Measurements from ENCODE around the gene LBHD2. TPM values are rescaled to one million over a fixed set of nuclear protein-coding genes. Genes with fewer than 3 reads are reported as not detected.
A peak's percentile ranks its signal among the peaks of the same experiment; 100 is the strongest.

Gene LBHD2
- total and polyA plus RNA-seq, 10 of the 15 experiments (the other 5 are each of a cell fraction or from before 2014, with no cell fraction given), result not detected

DNA sequence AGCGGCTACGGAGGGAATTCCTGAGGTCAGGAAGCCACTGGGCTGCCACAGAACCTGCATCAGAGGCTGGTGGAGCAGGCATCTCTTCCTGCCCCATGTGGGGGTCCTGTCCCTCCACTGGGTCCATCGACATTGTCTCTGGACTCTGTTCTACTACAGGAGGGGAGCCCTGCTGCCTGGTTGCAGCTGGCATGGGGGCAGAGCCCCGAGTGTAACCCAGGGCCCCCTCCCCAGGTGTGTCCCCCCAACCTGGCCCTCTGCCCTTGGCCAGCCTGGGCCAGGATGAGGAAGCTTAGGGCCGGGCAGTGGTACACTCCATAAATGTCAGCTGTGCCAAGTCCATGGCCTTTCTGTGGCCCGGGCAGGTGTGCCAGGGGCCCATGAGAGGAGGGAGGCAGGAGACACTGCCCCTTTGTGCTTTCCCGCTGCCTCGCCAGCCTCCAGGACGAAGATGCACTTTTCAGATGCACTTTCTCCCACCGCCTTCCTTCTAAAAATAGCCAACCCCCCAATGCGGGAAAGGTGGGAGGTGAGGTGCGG is 6.5 kb downstream of the LBHD2 start:
- Histone ChIP-seq H3K9me3 (replicated peaks; ENCODE audit: control insufficient read depth, insufficient read depth, low read length) (no peaks in the 10 kb centered on the region), H2AFZ (ENCODE audit: control insufficient read depth, low read depth, low read length) (no peak overlapping the region), H3K36me3 (ENCODE audit: control insufficient read depth in 2 of 2, insufficient read depth in 2 of 2, low read length in 1 of 2) (no peaks in the 10 kb centered on the region), H3K27me3 (replicated peaks in 1 of 2; ENCODE audit: control insufficient read depth in 2 of 2, insufficient read depth in 2 of 2, low read length in 1 of 2) (no peaks in the 10 kb centered on the region; a peak in 1 of 4 replicates), H3K9ac (ENCODE audit: control insufficient read depth, insufficient read depth, low read length) (no peak overlapping the region), H3K27ac (ENCODE audit: control insufficient read depth, insufficient read depth) (no peak overlapping the region), H3K4me1 (ENCODE audit: control insufficient read depth, insufficient read depth, low read length) (peaks cover 13% of the 10 kb centered on the region), H4K20me1 (ENCODE audit: control insufficient read depth, insufficient read depth) (no peaks in the 10 kb centered on the region), H3K79me2 (ENCODE audit: control insufficient read depth, insufficient read depth, low read length) (no peaks in the 10 kb centered on the region), H3K4me2 (ENCODE audit: control insufficient read depth, insufficient read depth) (peak overlapping the region; percentile 98; the same call in 1 of the 2 replicates), H3K4me3 (no peak overlapping the region)
- no peak for FAIRE-seq
- no TSS peak for BruUV-seq (replicated peaks)
- ChIA-PET SMC1A (ENCODE audit: uncharacterized antibody, unreplicated experiment) (interaction anchor here (0.6 kb wide), 1 partner anchor 23 kb away, joined by 3 read pairs; no protein-coding TSS in a partner anchor), CTCF (interaction anchor here (1.1 to 2.0 kb wide), 2 partner anchors 14 to 50 kb away, joined by 4 to 9 read pairs; no protein-coding TSS in a partner anchor), POLR2A (no interaction called here), RAD21 (ENCODE audit: unreplicated experiment) (interaction anchor here (1.0 kb wide), 1 partner anchor 12 kb away, joined by 3 read pairs; no protein-coding TSS in a partner anchor)
- in situ Hi-C loops (cut with MboI) (no loop called here), intact Hi-C loops (cut with micrococcal nuclease; ENCODE audit: unreplicated experiment) (no loop called here)
- 48% methylated on average over 12 of the region's 12 CpGs for WGBS (ENCODE audit: insufficient coverage, insufficient replicate concordance, low lambda C conversion rate, missing lambda C conversion rate)
- DNase-seq (ENCODE audit: low read depth, low spot score), result no peak
- no peak for ATAC-seq
- TF ChIP-seq, protein P1, sequence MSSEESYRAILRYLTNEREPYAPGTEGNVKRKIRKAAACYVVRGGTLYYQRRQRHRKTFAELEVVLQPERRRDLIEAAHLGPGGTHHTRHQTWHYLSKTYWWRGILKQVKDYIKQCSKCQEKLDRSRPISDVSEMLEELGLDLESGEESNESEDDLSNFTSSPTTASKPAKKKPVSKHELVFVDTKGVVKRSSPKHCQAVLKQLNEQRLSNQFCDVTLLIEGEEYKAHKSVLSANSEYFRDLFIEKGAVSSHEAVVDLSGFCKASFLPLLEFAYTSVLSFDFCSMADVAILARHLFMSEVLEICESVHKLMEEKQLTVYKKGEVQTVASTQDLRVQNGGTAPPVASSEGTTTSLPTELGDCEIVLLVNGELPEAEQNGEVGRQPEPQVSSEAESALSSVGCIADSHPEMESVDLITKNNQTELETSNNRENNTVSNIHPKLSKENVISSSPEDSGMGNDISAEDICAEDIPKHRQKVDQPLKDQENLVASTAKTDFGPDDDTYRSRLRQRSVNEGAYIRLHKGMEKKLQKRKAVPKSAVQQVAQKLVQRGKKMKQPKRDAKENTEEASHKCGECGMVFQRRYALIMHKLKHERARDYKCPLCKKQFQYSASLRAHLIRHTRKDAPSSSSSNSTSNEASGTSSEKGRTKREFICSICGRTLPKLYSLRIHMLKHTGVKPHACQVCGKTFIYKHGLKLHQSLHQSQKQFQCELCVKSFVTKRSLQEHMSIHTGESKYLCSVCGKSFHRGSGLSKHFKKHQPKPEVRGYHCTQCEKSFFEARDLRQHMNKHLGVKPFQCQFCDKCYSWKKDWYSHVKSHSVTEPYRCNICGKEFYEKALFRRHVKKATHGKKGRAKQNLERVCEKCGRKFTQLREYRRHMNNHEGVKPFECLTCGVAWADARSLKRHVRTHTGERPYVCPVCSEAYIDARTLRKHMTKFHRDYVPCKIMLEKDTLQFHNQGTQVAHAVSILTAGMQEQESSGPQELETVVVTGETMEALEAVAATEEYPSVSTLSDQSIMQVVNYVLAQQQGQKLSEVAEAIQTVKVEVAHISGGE (CRISPR knock-in tag; IDR thresholded peaks at IDR 0.05), result no peak
- no peak for TF ChIP-seq POLR2AphosphoS2 (IDR thresholded peaks at IDR 0.05; ENCODE audit: low read depth, low read length)
- TF ChIP-seq, protein P2, sequence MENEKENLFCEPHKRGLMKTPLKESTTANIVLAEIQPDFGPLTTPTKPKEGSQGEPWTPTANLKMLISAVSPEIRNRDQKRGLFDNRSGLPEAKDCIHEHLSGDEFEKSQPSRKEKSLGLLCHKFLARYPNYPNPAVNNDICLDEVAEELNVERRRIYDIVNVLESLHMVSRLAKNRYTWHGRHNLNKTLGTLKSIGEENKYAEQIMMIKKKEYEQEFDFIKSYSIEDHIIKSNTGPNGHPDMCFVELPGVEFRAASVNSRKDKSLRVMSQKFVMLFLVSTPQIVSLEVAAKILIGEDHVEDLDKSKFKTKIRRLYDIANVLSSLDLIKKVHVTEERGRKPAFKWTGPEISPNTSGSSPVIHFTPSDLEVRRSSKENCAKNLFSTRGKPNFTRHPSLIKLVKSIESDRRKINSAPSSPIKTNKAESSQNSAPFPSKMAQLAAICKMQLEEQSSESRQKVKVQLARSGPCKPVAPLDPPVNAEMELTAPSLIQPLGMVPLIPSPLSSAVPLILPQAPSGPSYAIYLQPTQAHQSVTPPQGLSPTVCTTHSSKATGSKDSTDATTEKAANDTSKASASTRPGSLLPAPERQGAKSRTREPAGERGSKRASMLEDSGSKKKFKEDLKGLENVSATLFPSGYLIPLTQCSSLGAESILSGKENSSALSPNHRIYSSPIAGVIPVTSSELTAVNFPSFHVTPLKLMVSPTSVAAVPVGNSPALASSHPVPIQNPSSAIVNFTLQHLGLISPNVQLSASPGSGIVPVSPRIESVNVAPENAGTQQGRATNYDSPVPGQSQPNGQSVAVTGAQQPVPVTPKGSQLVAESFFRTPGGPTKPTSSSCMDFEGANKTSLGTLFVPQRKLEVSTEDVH (IDR thresholded peaks at IDR 0.05; ENCODE audit: low read depth, partially characterized antibody), result no peak
- TF ChIP-seq, protein P3, sequence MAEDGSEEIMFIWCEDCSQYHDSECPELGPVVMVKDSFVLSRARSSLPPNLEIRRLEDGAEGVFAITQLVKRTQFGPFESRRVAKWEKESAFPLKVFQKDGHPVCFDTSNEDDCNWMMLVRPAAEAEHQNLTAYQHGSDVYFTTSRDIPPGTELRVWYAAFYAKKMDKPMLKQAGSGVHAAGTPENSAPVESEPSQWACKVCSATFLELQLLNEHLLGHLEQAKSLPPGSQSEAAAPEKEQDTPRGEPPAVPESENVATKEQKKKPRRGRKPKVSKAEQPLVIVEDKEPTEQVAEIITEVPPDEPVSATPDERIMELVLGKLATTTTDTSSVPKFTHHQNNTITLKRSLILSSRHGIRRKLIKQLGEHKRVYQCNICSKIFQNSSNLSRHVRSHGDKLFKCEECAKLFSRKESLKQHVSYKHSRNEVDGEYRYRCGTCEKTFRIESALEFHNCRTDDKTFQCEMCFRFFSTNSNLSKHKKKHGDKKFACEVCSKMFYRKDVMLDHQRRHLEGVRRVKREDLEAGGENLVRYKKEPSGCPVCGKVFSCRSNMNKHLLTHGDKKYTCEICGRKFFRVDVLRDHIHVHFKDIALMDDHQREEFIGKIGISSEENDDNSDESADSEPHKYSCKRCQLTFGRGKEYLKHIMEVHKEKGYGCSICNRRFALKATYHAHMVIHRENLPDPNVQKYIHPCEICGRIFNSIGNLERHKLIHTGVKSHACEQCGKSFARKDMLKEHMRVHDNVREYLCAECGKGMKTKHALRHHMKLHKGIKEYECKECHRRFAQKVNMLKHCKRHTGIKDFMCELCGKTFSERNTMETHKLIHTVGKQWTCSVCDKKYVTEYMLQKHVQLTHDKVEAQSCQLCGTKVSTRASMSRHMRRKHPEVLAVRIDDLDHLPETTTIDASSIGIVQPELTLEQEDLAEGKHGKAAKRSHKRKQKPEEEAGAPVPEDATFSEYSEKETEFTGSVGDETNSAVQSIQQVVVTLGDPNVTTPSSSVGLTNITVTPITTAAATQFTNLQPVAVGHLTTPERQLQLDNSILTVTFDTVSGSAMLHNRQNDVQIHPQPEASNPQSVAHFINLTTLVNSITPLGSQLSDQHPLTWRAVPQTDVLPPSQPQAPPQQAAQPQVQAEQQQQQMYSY (CRISPR knock-in tag; IDR thresholded peaks at IDR 0.05), result no peak
- TF ChIP-seq, protein P4, sequence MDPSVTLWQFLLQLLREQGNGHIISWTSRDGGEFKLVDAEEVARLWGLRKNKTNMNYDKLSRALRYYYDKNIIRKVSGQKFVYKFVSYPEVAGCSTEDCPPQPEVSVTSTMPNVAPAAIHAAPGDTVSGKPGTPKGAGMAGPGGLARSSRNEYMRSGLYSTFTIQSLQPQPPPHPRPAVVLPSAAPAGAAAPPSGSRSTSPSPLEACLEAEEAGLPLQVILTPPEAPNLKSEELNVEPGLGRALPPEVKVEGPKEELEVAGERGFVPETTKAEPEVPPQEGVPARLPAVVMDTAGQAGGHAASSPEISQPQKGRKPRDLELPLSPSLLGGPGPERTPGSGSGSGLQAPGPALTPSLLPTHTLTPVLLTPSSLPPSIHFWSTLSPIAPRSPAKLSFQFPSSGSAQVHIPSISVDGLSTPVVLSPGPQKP (IDR thresholded peaks at IDR 0.05; ENCODE audit: low read depth, low read length), result no peak
- no peak for TF ChIP-seq IRF4 (IDR thresholded peaks at IDR 0.05; ENCODE audit: low read depth, low read length)
- no peak for TF ChIP-seq EZH2 (IDR thresholded peaks at IDR 0.05; ENCODE audit: borderline replicate concordance, control insufficient read depth, low read depth, low read length)
